ENCODE data around the gene FLOT1. TPM values are rescaled to one million over a fixed set of nuclear protein-coding genes. Genes with fewer than 3 reads are reported as not detected.

Gene FLOT1
- total and polyA plus RNA-seq, 2 of the 4 experiments (the other 2 are of a cell fraction) = 96.2 to 162 TPM

GRCh38 chr6:30683183-30683979, 59.1 kb downstream of the FLOT1 start (continued):
- TF ChIP-seq ELK1 (IDR thresholded peaks at IDR 0.05; ENCODE audit: borderline replicate concordance, low read depth, low read length) (no peak), SMC3 (IDR thresholded peaks at IDR 0.05; ENCODE audit: low read depth, low read length) (no peak)
